Measurements from ENCODE around the gene FPGT. TPM values are rescaled to one million over a fixed set of nuclear protein-coding genes. Genes with fewer than 3 reads are reported as not detected.
A peak's percentile ranks its signal among the peaks of the same experiment; 100 is the strongest.
"Not testable (repeated sequence)": the region's sequence is repeated elsewhere in the genome, so short reads cannot be mapped to it uniquely, and the experiment has no call there.

The FPGT gene
- total RNA-seq (2022): 16.1 and 19.1 TPM in 2 replicates
- percentile 71 among the genes with signal in this experiment for Bru-seq, nascent RNA
- percentile 85 among the genes with signal in this experiment for BruChase-seq, experiment 1, labeled RNA remaining after a 6-hour chase
- percentile 90 among the genes with signal in this experiment for BruChase-seq, experiment 2, labeled RNA remaining after a 2-hour chase
- long read RNA-seq, transcript FPGT-202 (4 exons, 3,254 nt): major isoform, 21 of 26 reads
- long read RNA-seq, partial matches to known transcripts: 0 of 26 reads
- long read RNA-seq, other reads (novel, unspliced or antisense): 1 of 26 reads

DNA sequence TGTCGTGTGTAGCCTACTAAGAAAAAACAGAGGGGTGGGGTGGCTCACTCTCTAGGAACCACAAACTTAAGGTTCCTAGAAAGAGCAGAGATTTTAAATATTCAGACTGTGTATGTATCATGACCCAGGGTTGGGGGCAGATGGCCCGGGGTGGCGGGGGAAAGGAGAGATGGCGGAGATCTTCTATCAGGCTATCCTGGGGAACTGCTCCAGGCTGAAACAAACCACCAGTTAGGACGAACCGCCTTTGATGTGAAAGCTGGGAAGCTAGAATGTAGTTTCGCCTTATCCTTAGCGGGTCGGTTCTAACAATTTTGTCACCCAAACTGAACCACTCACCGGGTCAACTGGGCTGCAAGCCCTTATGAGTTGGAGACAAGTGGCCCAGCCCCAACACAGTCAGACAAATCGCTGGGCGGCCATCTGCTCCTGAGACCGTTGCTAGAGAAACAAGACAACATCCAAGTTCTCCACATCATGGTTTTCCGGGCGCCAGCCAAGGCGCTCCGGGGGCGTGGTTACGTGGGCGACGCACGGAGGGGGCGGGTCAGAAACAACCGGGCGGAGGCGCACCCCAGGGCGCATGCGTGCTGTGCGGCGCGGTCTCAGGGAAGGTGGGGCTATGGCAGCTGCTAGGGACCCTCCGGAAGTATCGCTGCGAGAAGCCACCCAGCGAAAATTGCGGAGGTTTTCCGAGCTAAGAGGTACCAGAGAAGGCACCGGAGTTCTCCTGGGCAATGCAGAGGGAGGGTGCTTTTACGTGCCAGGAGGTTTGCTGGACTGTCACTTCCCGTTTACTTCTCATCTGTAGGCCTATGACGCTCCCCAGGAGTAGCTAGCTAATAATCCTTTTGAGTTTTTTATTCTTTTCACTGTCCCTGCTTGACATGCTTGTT lies at the start of gene FPGT, which contains the start of gene LRRIQ3:
Gene FPGT, plus strand, starts transcription at position 586 of the 896 bp plus-strand sequence. Its CDS starts 37 bp downstream, at position 623.
Gene LRRIQ3, minus strand, starts transcription at position 520 of the 896 bp plus-strand sequence. CDS start 14,492 bp downstream, outside the sequence.
- intact Hi-C loops (cut with micrococcal nuclease; ENCODE audit: unreplicated experiment): loop anchor here (10.0 kb wide), 1 partner anchor 267 kb away; no protein-coding TSS in a partner anchor
- CTCF ChIA-PET: no interaction called here
- H3K9me3 Mint-ChIP-seq (ENCODE audit: low read depth, unreplicated experiment): no peaks in the 10 kb centered on the region
- TF ChIP-seq, protein P1, sequence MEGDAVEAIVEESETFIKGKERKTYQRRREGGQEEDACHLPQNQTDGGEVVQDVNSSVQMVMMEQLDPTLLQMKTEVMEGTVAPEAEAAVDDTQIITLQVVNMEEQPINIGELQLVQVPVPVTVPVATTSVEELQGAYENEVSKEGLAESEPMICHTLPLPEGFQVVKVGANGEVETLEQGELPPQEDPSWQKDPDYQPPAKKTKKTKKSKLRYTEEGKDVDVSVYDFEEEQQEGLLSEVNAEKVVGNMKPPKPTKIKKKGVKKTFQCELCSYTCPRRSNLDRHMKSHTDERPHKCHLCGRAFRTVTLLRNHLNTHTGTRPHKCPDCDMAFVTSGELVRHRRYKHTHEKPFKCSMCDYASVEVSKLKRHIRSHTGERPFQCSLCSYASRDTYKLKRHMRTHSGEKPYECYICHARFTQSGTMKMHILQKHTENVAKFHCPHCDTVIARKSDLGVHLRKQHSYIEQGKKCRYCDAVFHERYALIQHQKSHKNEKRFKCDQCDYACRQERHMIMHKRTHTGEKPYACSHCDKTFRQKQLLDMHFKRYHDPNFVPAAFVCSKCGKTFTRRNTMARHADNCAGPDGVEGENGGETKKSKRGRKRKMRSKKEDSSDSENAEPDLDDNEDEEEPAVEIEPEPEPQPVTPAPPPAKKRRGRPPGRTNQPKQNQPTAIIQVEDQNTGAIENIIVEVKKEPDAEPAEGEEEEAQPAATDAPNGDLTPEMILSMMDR (IDR thresholded peaks at IDR 0.05; ENCODE audit: unreplicated experiment): no peak
- H3K27ac Mint-ChIP-seq (ENCODE audit: unreplicated experiment): peak within 1 kb of the TSS; percentile 88
- H3K27me3 Mint-ChIP-seq (ENCODE audit: unreplicated experiment): no peaks in the 10 kb centered on the region
- no peaks in the 10 kb centered on the region for H3K4me1 Mint-ChIP-seq (ENCODE audit: low read depth, unreplicated experiment)
- H3K4me3 Mint-ChIP-seq (ENCODE audit: low read depth, unreplicated experiment): peak within 1 kb of the TSS; percentile 92
- peak; percentile 96 for DNase-seq
- BruUV-seq (replicated peaks): no TSS peak
- peaks cover 18% of the 10 kb centered on the region for H3K36me3 Mint-ChIP-seq (ENCODE audit: insufficient read depth, unreplicated experiment)

DNA sequence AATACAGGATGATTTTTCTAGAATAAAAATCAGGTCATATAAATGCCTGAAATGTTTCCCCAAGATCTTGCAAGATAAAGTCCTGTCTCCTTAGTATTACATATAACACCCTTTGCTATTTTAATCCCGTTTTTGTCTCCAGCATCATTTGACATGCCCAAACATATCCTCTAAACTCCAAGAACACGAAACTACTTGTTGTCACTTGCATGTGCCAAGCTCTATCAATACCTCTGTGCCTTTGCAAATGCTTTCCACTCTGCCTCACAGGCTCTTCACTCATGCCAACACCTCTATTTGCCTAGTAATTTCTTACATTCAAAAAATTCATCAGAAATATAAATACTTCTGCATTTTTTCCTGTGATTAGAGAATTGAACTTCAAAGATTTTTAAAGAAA lies 38.0 kb upstream of the FPGT start:
- intact Hi-C loops (cut with micrococcal nuclease; ENCODE audit: unreplicated experiment): no loop called here
- Mint-ChIP-seq H3K4me3 (ENCODE audit: low read depth, unreplicated experiment) (no peak overlapping the region), H3K27me3 (ENCODE audit: unreplicated experiment) (no peaks in the 10 kb centered on the region), H3K9me3 (ENCODE audit: low read depth, unreplicated experiment) (peaks cover 2% of the 10 kb centered on the region), H3K36me3 (ENCODE audit: insufficient read depth, unreplicated experiment) (no peaks in the 10 kb centered on the region), H3K4me1 (ENCODE audit: low read depth, unreplicated experiment) (no peaks in the 10 kb centered on the region), H3K27ac (ENCODE audit: unreplicated experiment) (no peak overlapping the region)
- TF ChIP-seq, protein P1 (IDR thresholded peaks at IDR 0.05; ENCODE audit: unreplicated experiment): no peak
- no peak for DNase-seq
- no TSS peak for BruUV-seq (replicated peaks)
- CTCF ChIA-PET: no interaction called here

- Mint-ChIP-seq H3K4me3 (ENCODE audit: low read depth, unreplicated experiment) (no peak overlapping the region), H3K9me3 (ENCODE audit: low read depth, unreplicated experiment) (peaks cover 5% of the 10 kb centered on the region), H3K4me1 (ENCODE audit: low read depth, unreplicated experiment) (no peaks in the 10 kb centered on the region), H3K27ac (ENCODE audit: unreplicated experiment) (no peak overlapping the region), H3K36me3 (ENCODE audit: insufficient read depth, unreplicated experiment) (no peaks in the 10 kb centered on the region), H3K27me3 (ENCODE audit: unreplicated experiment) (no peaks in the 10 kb centered on the region)
- intact Hi-C loops (cut with micrococcal nuclease; ENCODE audit: unreplicated experiment): no loop called here
- no peak for DNase-seq
- CTCF ChIA-PET: no interaction called here
- BruUV-seq (replicated peaks): no TSS peak
- TF ChIP-seq, protein P1 (IDR thresholded peaks at IDR 0.05; ENCODE audit: unreplicated experiment): no peak
Observed at GRCh38 chr1:74161497-74161896, 36.5 kb upstream of the FPGT start.

GRCh38 chr1:74162333-74162732 lies 35.7 kb upstream of the FPGT start:
- Mint-ChIP-seq H3K4me3 (ENCODE audit: low read depth, unreplicated experiment) (no peak overlapping the region), H3K36me3 (ENCODE audit: insufficient read depth, unreplicated experiment) (no peaks in the 10 kb centered on the region), H3K9me3 (ENCODE audit: low read depth, unreplicated experiment) (peaks cover 5% of the 10 kb centered on the region), H3K4me1 (ENCODE audit: low read depth, unreplicated experiment) (no peaks in the 10 kb centered on the region), H3K27ac (ENCODE audit: unreplicated experiment) (no peak overlapping the region), H3K27me3 (ENCODE audit: unreplicated experiment) (no peaks in the 10 kb centered on the region)
- TF ChIP-seq, protein P1 (IDR thresholded peaks at IDR 0.05; ENCODE audit: unreplicated experiment): no peak
- DNase-seq: no peak
- no TSS peak for BruUV-seq (replicated peaks)
- intact Hi-C loops (cut with micrococcal nuclease; ENCODE audit: unreplicated experiment): no loop called here
- CTCF ChIA-PET: no interaction called here

DNA sequence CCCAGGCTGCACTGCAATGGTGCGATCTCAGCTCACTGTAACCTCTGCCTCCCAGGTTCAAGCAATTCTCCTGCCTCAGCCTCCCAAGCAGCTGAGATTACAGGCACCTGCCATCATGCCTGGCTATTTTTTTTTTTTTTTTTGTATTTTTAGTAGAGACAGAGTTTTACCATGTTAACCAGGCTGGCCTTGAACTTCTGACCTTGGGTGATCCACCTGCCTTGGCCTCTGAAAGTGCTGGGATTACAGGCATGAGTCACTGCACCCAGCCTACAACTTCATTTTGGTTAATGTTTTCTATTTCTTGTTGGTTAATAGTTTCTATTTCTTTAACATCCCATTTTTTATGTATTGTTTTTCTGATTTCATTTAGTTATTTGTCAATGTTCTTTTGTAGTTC lies 23.6 kb upstream of the FPGT start:
- H3K36me3 Mint-ChIP-seq (ENCODE audit: insufficient read depth, unreplicated experiment); H3K4me1 Mint-ChIP-seq (ENCODE audit: low read depth, unreplicated experiment); H3K27ac Mint-ChIP-seq (ENCODE audit: unreplicated experiment); CTCF ChIA-PET; H3K27me3 Mint-ChIP-seq (ENCODE audit: unreplicated experiment); H3K4me3 Mint-ChIP-seq (ENCODE audit: low read depth, unreplicated experiment); H3K9me3 Mint-ChIP-seq (ENCODE audit: low read depth, unreplicated experiment); DNase-seq; BruUV-seq (replicated peaks); intact Hi-C loops (cut with micrococcal nuclease; ENCODE audit: unreplicated experiment): not testable (repeated sequence)

Measured in Calu3 (cell line).